CD14-positive monocyte (primary cell): ENCODE data around the gene SMC2. TPM values are rescaled to one million over a fixed set of nuclear protein-coding genes. Genes with fewer than 3 reads are reported as not detected.

Experiments used
- DNase-seq, 3 donors: peaks; one replicate each; pipeline ENCODE4 v3.0.0-alpha.2; 2011 to 2022
- H2AFZ ChIP-seq: 2 replicates; pipeline ENCODE4 v1.6.0; 2012; ENCODE audit warnings: mild to moderate bottlenecking, low read depth, low read length, inconsistent platforms; ENCODE audit not compliant: insufficient read depth, poor library complexity, severe bottlenecking
- H3K27ac ChIP-seq, 2 donors: 1 replicate in 1 of 2; 2 replicates in 1 of 2; pipeline ENCODE4 v1.5.1; 2012 to 2013; ENCODE audit warnings: low read length in 2 of 2, control low read depth in 1 of 2, inconsistent platforms in 1 of 2, low read depth in 1 of 2, mild to moderate bottlenecking in 1 of 2
- H3K27me3 ChIP-seq, 2 donors: one replicate each; pipeline versions ENCODE4 v1.6.0 to v1.6.1; 2011 to 2013; ENCODE audit warnings: low read length in 2 of 2; ENCODE audit not compliant: control insufficient read depth in 2 of 2, insufficient read depth in 2 of 2
- H3K36me3 ChIP-seq, 2 donors: replicated peaks in 1 of 2; 1 replicate in 1 of 2; 2 replicates in 1 of 2; pipeline versions ENCODE4 v1.5.1 to v1.6.1; 2012 to 2013; ENCODE audit warnings: low read length in 2 of 2, control low read depth in 1 of 2, inconsistent platforms in 1 of 2, mild to moderate bottlenecking in 1 of 2; ENCODE audit not compliant: insufficient read depth in 2 of 2, control insufficient read depth in 1 of 2
- H3K4me1 ChIP-seq, 2 donors: 1 replicate in 1 of 2; 2 replicates in 1 of 2; pipeline versions ENCODE4 v1.5.1 to v1.6.1; 2012 to 2013; ENCODE audit warnings: low read length in 2 of 2, control low read depth in 1 of 2, inconsistent platforms in 1 of 2, mild to moderate bottlenecking in 1 of 2, moderate library complexity in 1 of 2; ENCODE audit not compliant: insufficient read depth in 2 of 2, control insufficient read depth in 1 of 2
- H3K4me2 ChIP-seq: replicated peaks from 2 replicates; pipeline ENCODE3; 2012; ENCODE audit warnings: low read length, moderate library complexity, mild to moderate bottlenecking; ENCODE audit not compliant: poor library complexity, severe bottlenecking; ENCODE audit errors: extremely low read depth
- H3K4me3 ChIP-seq, 3 experiments: fragments of 200-600 bp in 1 of 3; sonication (generic) in 1 of 3; replicated peaks in 1 of 3; 1 replicate in 2 of 3; 2 replicates in 1 of 3; pipeline ENCODE4 v1.5.1; 2011 to 2013; ENCODE audit warnings: low read length in 3 of 3, mild to moderate bottlenecking in 3 of 3, control low read depth in 2 of 3, low read depth in 2 of 3, inconsistent platforms in 1 of 3, moderate library complexity in 1 of 3
- H3K79me2 ChIP-seq: 2 replicates; pipeline ENCODE4 v1.6.0; 2012; ENCODE audit warnings: mild to moderate bottlenecking, control low read depth, inconsistent platforms, low read length, moderate library complexity; ENCODE audit not compliant: insufficient read depth
- H3K9ac ChIP-seq: 2 replicates; pipeline ENCODE4 v1.6.0; 2017; ENCODE audit warnings: low read length, mild to moderate bottlenecking; ENCODE audit not compliant: insufficient read depth, poor library complexity, severe bottlenecking
- H3K9me3 ChIP-seq, 2 donors: replicated peaks in 1 of 2; 1 replicate in 1 of 2; 2 replicates in 1 of 2; pipeline versions ENCODE4 v1.5.1 to v1.6.1; 2012 to 2013; ENCODE audit warnings: low read length in 2 of 2, control low read depth in 1 of 2; ENCODE audit not compliant: control insufficient read depth in 1 of 2, insufficient read depth in 1 of 2
- H4K20me1 ChIP-seq: 2 replicates; pipeline ENCODE4 v1.6.0; 2012; ENCODE audit warnings: mild to moderate bottlenecking, low read length, control low read depth, moderate library complexity; ENCODE audit not compliant: insufficient read depth
- H3K27ac Mint-ChIP-seq, 7 donors: one replicate each; pipeline ENCODE4 v1.8.0; 2020; ENCODE audit warnings: mild to moderate bottlenecking in 7 of 7, mixed read lengths in 7 of 7, moderate library complexity in 6 of 7, inconsistent platforms in 2 of 7
- H3K27me3 Mint-ChIP-seq, 3 donors: one replicate each; pipeline ENCODE4 v1.8.0; 2021 to 2022; ENCODE audit warnings: low read depth in 3 of 3, mild to moderate bottlenecking in 3 of 3, mixed read lengths in 3 of 3, moderate library complexity in 3 of 3, inconsistent platforms in 1 of 3
- H3K36me3 Mint-ChIP-seq, 2 donors: one replicate each; pipeline ENCODE4 v1.8.0; 2020; ENCODE audit warnings: mixed read lengths in 2 of 2, inconsistent platforms in 1 of 2, mild to moderate bottlenecking in 1 of 2
- H3K4me1 Mint-ChIP-seq: one replicate; pipeline ENCODE4 v1.8.0; 2020; ENCODE audit warnings: mild to moderate bottlenecking, mixed read lengths
- H3K4me3 Mint-ChIP-seq, 2 donors: one replicate each; pipeline ENCODE4 v1.8.0; 2020; ENCODE audit warnings: mild to moderate bottlenecking in 2 of 2, mixed read lengths in 2 of 2, moderate library complexity in 1 of 2
- H3K9me3 Mint-ChIP-seq, 7 donors: one replicate each; pipeline ENCODE4 v1.8.0; 2020 to 2022; ENCODE audit warnings: mixed read lengths in 7 of 7, mild to moderate bottlenecking in 6 of 7, moderate library complexity in 6 of 7, inconsistent platforms in 2 of 7
- CTCF ChIP-seq: fragments of 200-600 bp; IDR thresholded peaks from one replicate; pipeline ENCODE4 v1.8.0; 2022; ENCODE audit warnings: antibody characterized with exemption, mild to moderate bottlenecking
- WGBS: methylation state at CpG from one replicate; pipeline ENCODE4 v1.1.5; 2013; ENCODE audit warnings: missing lambda C conversion rate; ENCODE audit not compliant: insufficient coverage; 5-methylcytosine and 5-hydroxymethylcytosine counted together
- intact Hi-C, 2 donors: fragments of 100-400 bp; cut with micrococcal nuclease; formaldehyde crosslinking; loops; one replicate each; pipeline versions ENCODE4 v1.15.0 to v1.15.1; 2023
- polyA plus RNA-seq, 3 donors: library from polyadenylated mRNA; depleted of rRNA in 1 of 3; unstranded in 2 of 3; stranded (reverse) in 1 of 3; fragments of 300-500 nt in 2 of 3; fragments of >200 nt in 1 of 3; fragmentation: Illumina TruSeq in 2 of 3; gene quantifications; 1 replicate in 2 of 3; 2 replicates in 1 of 3; pipeline ENCODE4 v1.2.3, GENCODE V29; 2012 to 2021

Gene SMC2
- polyA plus RNA-seq, 3 donors: 0.77 to 3.6 (median 2.7) TPM

GRCh38 chr9:104110509-104110908 lies 16.4 kb downstream of the SMC2 start:
- no peak for TF ChIP-seq CTCF
- Mint-ChIP-seq H3K9me3 (no peaks in the 10 kb centered on the region), H3K36me3 (peaks cover 41 to 44% of the 10 kb centered on the region in 2 donors), H3K27me3 (no peaks in the 10 kb centered on the region), H3K4me3 (no peak overlapping the region), H3K4me1 (no peaks in the 10 kb centered on the region), H3K27ac (no peak overlapping the region)
- Histone ChIP-seq H3K4me3 (no peak overlapping the region), H3K36me3 (peaks cover 38 to 84% of the 10 kb centered on the region in 2 donors), H3K27ac (no peak overlapping the region), H3K27me3 (no peaks in the 10 kb centered on the region), H3K9ac (no peak overlapping the region), H3K79me2 (no peaks in the 10 kb centered on the region), H3K4me1 (no peaks in the 10 kb centered on the region), H2AFZ (no peak overlapping the region), H4K20me1 (no peaks in the 10 kb centered on the region), H3K4me2 (no peak overlapping the region), H3K9me3 (no peaks in the 10 kb centered on the region)
- no peak for DNase-seq
- intact Hi-C loops: no loop called here
- WGBS: no CpG with 5 or more reads among the region's 2 CpGs

GRCh38 chr9:104118916-104119315 lies 24.8 kb downstream of the SMC2 start:
- Histone ChIP-seq H3K27me3 (no peaks in the 10 kb centered on the region), H3K27ac (no peak overlapping the region), H2AFZ (no peak overlapping the region), H3K9ac (no peak overlapping the region), H3K4me3 (no peak overlapping the region), H3K4me2 (no peak overlapping the region), H3K4me1 (no peaks in the 10 kb centered on the region), H3K36me3 (peaks cover 59 to 83% of the 10 kb centered on the region in 2 donors), H3K79me2 (no peaks in the 10 kb centered on the region), H4K20me1 (no peaks in the 10 kb centered on the region), H3K9me3 (no peaks in the 10 kb centered on the region)
- H3K9me3 Mint-ChIP-seq: no peaks in the 10 kb centered on the region
- no peaks in the 10 kb centered on the region for H3K27me3 Mint-ChIP-seq
- H3K4me3 Mint-ChIP-seq: no peak overlapping the region
- peaks cover 60 to 62% of the 10 kb centered on the region in 2 donors for H3K36me3 Mint-ChIP-seq
- no peak for DNase-seq
- H3K27ac Mint-ChIP-seq: no peak overlapping the region
- H3K4me1 Mint-ChIP-seq: no peaks in the 10 kb centered on the region
- intact Hi-C loops: no loop called here
- no peak for TF ChIP-seq CTCF
- WGBS: 94% methylated on average over 2 of the region's 6 CpGs
